ENCODE data around the gene NCK2. TPM values are rescaled to one million over a fixed set of nuclear protein-coding genes. Genes with fewer than 3 reads are reported as not detected.
"Not testable (repeated sequence)": the region's sequence is repeated elsewhere in the genome, so short reads cannot be mapped to it uniquely, and the experiment has no call there.

NCK2 gene
- total and polyA plus RNA-seq, 2 of the 4 experiments (the other 2 are of a cell fraction), result 15.8 to 22.2 TPM

DNA sequence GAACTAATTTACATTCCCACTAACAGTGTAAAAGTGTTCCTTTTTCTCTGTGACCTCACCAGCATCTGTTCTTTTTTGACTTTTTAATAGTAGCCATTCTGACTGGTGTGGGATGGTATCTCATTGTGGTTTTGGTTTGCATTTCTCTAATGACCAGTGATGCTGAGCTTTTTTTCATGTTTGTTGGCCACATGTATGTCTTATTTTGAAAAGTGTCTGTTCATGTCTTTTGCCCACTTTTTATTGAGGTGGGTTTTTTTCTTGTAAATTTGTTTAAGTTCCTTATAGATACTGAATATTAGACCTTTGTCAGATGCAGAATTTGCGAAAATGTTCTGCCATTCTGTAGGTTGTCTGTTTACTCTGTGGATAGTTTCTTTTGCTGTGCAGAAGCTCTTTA is 153.0 kb downstream of the NCK2 start:
- H3K4me2 ChIP-seq (ENCODE audit: low read depth, low read length); H3K4ac ChIP-seq (ENCODE audit: low read depth, low read length); H3K4me1 ChIP-seq (ENCODE audit: control insufficient read depth, insufficient read depth, low read length); H2BK20ac ChIP-seq (ENCODE audit: low read depth, low read length); H2BK5ac ChIP-seq (ENCODE audit: low read depth, low read length, poor library complexity, severe bottlenecking); H4K20me1 ChIP-seq (ENCODE audit: insufficient read depth, low read length); H3K9me3 ChIP-seq (ENCODE audit: control insufficient read depth, insufficient read depth, low read length); H3K18ac ChIP-seq (ENCODE audit: low read depth, low read length); POLR2A ChIA-PET (ENCODE audit: unreplicated experiment); DNase-seq; H3K56ac ChIP-seq (ENCODE audit: extremely low read depth, insufficient read depth, low read length); H3K9me1 ChIP-seq (ENCODE audit: insufficient read depth, low read length); H3K14ac ChIP-seq (replicated peaks; ENCODE audit: low read depth, low read length); H2BK120ac ChIP-seq (ENCODE audit: low read depth, low read length); H2AK9ac ChIP-seq (replicated peaks; ENCODE audit: low read depth, low read length, poor library complexity); H3K79me1 ChIP-seq (ENCODE audit: low read depth in 1 of 2, low read length in 2 of 2); H2BK15ac ChIP-seq (ENCODE audit: low read depth, low read length); H4K8ac ChIP-seq (ENCODE audit: low read depth in 2 of 2, low read length in 2 of 2); H2AFZ ChIP-seq (replicated peaks; ENCODE audit: low read length, poor library complexity); H3K27ac ChIP-seq (ENCODE audit: insufficient read depth, low read length); CTCF ChIA-PET; dilution Hi-C loops (cut with HindIII; ENCODE audit: low sequenced_read_pairs, unreplicated experiment); ATAC-seq (ENCODE audit: low read depth); H4K5ac ChIP-seq (ENCODE audit: low read depth, low read length); H3K4me3 ChIP-seq (ENCODE audit: insufficient read depth, low read depth, low read length); H4K91ac ChIP-seq (ENCODE audit: insufficient read depth, low read depth, low read length); in situ Hi-C loops (cut with MboI; ENCODE audit: low sequenced_read_pairs); H2AK5ac ChIP-seq (ENCODE audit: low read depth, low read length); H3K23ac ChIP-seq (ENCODE audit: low read depth, low read length); BruUV-seq (replicated peaks); intact Hi-C loops (cut with micrococcal nuclease); H3K9ac ChIP-seq (ENCODE audit: low read depth, low read length); H3K27me3 ChIP-seq (ENCODE audit: control insufficient read depth, insufficient read depth, low read length): not testable (repeated sequence)
- peaks cover 12% of the 10 kb centered on the region for H3K36me3 ChIP-seq (ENCODE audit: control insufficient read depth, insufficient read depth, low read length)
- WGBS, 2 experiments (ENCODE audit: extremely low coverage in 2 of 2, insufficient read length in 1 of 2), result no CpG with 5 or more reads among the region's 1 CpG

Measured in IMR-90 (cell line).